Smooth muscle cell of the brain vasculature (primary cell): Measurements from ENCODE around the gene UMAD1.

Source experiments
- DNase-seq: peaks from one replicate; pipeline ENCODE4 v3.0.0-alpha.2; 2012; ENCODE audit warnings: low read depth, low spot score

UMAD1 gene

DNA sequence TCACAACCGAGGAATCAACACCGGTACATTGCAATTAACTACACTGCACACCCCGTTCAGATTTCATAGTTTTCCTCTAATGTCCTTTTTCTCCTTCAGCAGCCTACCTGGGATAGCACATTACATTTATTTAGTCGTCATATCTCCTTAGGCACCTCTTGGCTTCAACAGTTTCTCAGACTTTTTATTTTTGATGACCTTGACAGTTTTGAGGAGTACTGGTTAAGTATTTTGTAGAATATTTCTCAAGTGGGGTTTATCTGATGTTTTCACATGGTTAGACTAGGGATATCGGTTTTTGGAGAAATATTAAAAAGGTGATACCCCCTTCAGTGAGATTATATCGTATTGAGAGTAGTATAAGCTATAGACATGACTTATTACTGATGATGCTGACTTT, 241.0 kb downstream of the UMAD1 start:
- DNase-seq: no peak

DNA sequence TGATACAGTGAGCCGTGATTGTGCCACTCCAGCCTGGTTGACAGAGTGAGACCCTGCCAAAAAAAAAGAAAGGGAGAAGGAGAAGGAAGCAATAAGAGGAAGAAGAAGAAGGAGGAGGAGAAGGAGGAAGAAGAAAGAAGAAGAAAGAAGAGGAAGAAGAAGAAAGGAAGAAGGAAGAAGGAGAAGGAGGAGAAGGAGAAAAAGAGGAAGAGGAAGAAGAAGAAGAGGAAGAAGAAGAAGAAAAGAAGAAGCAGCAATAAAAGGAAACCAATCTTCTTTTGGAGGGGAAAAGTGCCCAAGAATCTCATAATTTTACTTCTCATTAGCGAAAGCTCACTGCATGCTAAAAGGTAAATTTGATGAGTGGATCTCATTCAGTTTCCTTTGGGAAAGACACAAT, 242.3 kb downstream of the UMAD1 start:
- no peak for DNase-seq

- DNase-seq: no peak
Measured at GRCh38 chr7:7883394-7883793, 242.8 kb downstream of the UMAD1 start.

- DNase-seq: no peak
Measured at GRCh38 chr7:7884855-7885254, 244.3 kb downstream of the UMAD1 start.

GRCh38 chr7:7889791-7890568, 249.4 kb downstream of the UMAD1 start:
- DNase-seq: no peak

- no peak for DNase-seq
Measured at GRCh38 chr7:7895004-7895650, 254.6 kb downstream of the UMAD1 start.

- DNase-seq: no peak
Measured at GRCh38 chr7:7895754-7896153, 255.2 kb downstream of the UMAD1 start.

- no peak for DNase-seq
Measured at GRCh38 chr7:7897509-7897908, 257.0 kb downstream of the UMAD1 start.

- no peak for DNase-seq
Measured at GRCh38 chr7:7897949-7898515, 257.5 kb downstream of the UMAD1 start.

- DNase-seq: no peak
Measured at GRCh38 chr7:7902845-7903244, 262.3 kb downstream of the UMAD1 start.

DNA sequence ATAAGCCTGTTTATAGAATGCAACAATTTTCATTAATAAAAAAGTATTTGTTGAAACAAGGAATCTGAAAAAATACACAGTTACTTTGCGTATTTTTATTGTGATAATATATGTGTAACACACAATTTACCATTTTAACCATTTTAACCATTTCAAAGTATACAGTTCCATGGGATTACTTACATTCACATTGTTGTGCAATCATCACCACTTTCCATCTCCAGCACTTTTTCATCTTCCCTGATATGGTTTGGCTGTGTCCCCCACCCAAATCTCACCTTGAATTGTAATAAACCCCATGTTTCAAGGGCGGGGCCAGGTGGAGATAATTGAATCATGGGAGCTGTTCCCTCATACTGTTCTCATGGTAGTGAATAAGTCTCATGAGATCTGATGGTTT, 266.8 kb downstream of the UMAD1 start:
- DNase-seq: no peak

GRCh38 chr7:7908622-7909145, 268.1 kb downstream of the UMAD1 start:
- DNase-seq: no peak

GRCh38 chr7:7909376-7909775, 268.8 kb downstream of the UMAD1 start:
- no peak for DNase-seq

DNA sequence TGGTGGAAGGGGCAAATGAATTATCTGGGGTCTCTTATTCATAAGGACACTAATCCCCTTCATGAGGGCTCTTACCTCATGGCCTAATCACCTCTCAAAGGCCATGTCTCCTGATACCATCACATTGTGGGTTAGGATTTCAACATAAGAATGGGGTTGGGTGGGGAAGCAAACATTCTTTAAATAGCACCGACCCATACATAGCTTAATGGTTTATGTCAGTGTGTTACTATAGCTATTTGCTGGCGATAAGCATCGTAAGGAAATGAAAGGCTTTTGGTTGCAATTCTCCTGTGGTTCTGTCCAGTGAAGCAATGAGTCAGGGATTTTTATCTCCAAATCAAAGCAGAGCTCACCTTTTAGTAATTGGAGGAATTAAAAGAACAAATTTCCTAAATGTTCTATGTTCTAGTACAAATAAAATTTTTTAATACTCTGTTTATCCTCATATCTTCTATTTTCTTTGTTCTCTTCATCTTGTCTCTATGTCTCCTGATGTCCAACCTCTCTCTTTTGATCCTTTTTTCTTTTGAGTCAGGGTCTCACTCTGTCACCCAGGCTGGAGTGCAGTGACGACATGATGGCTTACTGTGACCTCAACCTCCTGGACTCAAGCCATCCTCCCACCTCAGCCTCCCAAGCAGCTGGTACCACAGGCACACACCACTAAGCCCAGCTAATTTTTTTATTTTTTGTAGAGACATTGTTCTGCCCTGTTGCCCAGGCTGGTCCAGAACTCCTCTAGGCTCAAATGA, 271.0 kb downstream of the UMAD1 start:
- no peak for DNase-seq

- no peak for DNase-seq
Measured at GRCh38 chr7:7912937-7913336, 272.4 kb downstream of the UMAD1 start.

DNA sequence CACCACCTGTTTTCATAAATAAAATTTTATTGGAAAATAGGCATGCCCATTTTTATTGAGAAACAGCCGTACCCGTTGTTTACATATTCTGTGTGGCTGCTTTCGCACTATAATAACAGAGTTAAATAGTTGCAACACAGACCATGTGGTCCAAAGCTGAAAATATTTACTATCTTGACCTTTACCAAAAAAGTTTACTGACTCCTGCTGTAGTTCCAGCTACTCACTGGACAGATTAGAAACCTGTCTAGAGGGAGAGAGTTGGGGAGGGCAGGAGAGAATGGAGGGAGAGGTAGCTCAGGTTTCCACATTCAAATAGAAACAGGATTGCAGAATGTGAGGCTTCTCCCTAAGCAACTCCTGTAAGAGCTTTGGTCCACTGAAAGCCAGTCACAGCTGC, 273.0 kb downstream of the UMAD1 start:
- DNase-seq: no peak

- DNase-seq: no peak
Measured at GRCh38 chr7:7914547-7914946, 274.0 kb downstream of the UMAD1 start.

- DNase-seq: no peak
Measured at GRCh38 chr7:7916064-7916463, 275.5 kb downstream of the UMAD1 start.

DNA sequence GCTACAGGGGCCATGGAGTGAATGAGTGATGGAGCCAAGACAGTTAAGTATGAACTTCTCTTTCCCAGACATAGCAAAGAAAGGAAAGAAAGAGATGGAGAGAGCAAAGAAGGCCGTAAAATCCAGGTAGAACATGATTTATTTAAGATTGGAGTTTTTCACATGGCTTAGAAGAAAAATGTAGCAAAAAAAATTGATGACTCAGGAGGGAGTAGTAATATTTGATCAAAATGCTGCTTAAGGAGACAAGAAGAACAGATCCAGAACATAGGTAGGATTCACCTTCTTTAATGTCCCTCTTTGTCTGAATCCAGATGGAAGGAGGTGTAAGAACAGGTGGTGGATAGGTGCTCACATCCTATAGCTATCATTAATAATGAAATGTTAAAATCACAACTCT, 277.0 kb downstream of the UMAD1 start:
- DNase-seq: no peak

DNA sequence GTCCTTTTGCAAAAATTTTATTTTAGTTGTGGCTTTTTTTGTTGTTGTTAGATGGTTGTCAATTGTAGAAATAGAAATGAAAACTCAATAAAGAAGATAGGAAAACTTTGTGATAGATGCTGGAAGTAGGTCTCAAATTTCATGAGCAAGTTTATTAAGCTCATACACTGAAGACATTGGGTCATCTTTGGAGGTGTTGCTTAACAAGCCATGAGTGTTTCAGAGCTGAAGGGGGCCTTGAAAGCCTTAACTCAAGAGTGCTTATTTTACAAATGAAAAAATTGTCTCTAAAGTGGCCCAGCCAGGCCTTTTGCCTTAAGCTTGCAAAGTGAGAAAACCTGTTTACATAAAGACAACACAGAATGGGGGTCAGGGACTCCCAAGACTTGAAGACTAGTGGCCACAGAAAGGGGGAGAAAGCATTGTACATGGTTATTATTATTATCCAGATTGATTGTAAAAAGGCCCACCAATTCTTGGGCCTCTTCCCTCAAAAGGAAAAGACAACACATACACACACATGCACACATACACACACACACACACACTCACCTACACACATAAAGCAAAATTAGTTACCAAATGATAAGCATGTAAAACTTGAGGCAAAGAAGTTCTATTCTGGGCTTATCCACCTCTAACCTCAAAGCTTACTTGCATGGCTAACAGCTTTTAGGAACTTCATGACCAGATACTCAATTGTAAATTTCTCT, 278.3 kb downstream of the UMAD1 start:
- no peak for DNase-seq

- DNase-seq: no peak
Measured at GRCh38 chr7:7919449-7919945, 278.9 kb downstream of the UMAD1 start.
